ENCODE results near the gene TBC1D8. TPM values are rescaled to one million over a fixed set of nuclear protein-coding genes. Genes with fewer than 3 reads are reported as not detected.
"Not testable (repeated sequence)": the region's sequence is repeated elsewhere in the genome, so short reads cannot be mapped to it uniquely, and the experiment has no call there.

TBC1D8 gene
- total RNA-seq, 1 experiment from 2014 or later: 51.7 TPM

GRCh38 chr2:101173707-101174295 lies 22.6 kb upstream of the TBC1D8 start (continued):
- no peak for TF ChIP-seq ATF6 (CRISPR knock-in tag; IDR thresholded peaks at IDR 0.05)
- no peak for TF ChIP-seq ZNF281 (CRISPR knock-in tag; IDR thresholded peaks at IDR 0.05)

GRCh38 chr2:101169822-101170221 lies 18.6 kb upstream of the TBC1D8 start:
- Mint-ChIP-seq H3K9me3 (peaks cover 74% of the 10 kb centered on the region), H3K36me3 (peaks cover 67% of the 10 kb centered on the region)
- POLR2A ChIA-PET; H3K27me3 Mint-ChIP-seq (ENCODE audit: low read depth); DNase-seq (ENCODE audit: low spot score); H3K4me3 Mint-ChIP-seq; CTCF ChIA-PET; H3K4me1 Mint-ChIP-seq; H3K27ac Mint-ChIP-seq; ATAC-seq: not testable (repeated sequence)

GRCh38 chr2:101168706-101169105 lies 17.5 kb upstream of the TBC1D8 start:
- no peak overlapping the region for H3K27ac Mint-ChIP-seq
- no peak for DNase-seq (ENCODE audit: low spot score)
- ATAC-seq: no peak
- peaks cover 74% of the 10 kb centered on the region for H3K9me3 Mint-ChIP-seq
- CTCF ChIA-PET: no interaction called here
- TF ChIP-seq TCF7 (CRISPR knock-in tag; IDR thresholded peaks at IDR 0.05; ENCODE audit: low read depth) (no peak), ZNF416 (CRISPR knock-in tag; IDR thresholded peaks at IDR 0.05) (no peak), ATF6 (CRISPR knock-in tag; IDR thresholded peaks at IDR 0.05) (no peak), EMX1 (CRISPR knock-in tag; IDR thresholded peaks at IDR 0.05) (no peak)
- H3K4me1 Mint-ChIP-seq: no peaks in the 10 kb centered on the region
- H3K27me3 Mint-ChIP-seq (ENCODE audit: low read depth): peaks cover 5% of the 10 kb centered on the region; the same call in 1 of the 2 replicates
- no peak overlapping the region for H3K4me3 Mint-ChIP-seq
- peaks cover 68% of the 10 kb centered on the region for H3K36me3 Mint-ChIP-seq
- POLR2A ChIA-PET: interaction anchor here (0.6 kb wide), 1 partner anchor 16 kb away, joined by 4 read pairs; no protein-coding TSS in a partner anchor

- POLR2A ChIA-PET; CTCF ChIA-PET; ATAC-seq; H3K27ac Mint-ChIP-seq; H3K27me3 Mint-ChIP-seq (ENCODE audit: low read depth); H3K4me1 Mint-ChIP-seq; H3K4me3 Mint-ChIP-seq; DNase-seq (ENCODE audit: low spot score): not testable (repeated sequence)
- Mint-ChIP-seq H3K9me3 (peaks cover 72% of the 10 kb centered on the region), H3K36me3 (peaks cover 70% of the 10 kb centered on the region)
These were observed 16.4 kb upstream of the TBC1D8 start for GRCh38 chr2:101167532-101167931.

GRCh38 chr2:101164021-101164420 lies 12.8 kb upstream of the TBC1D8 start:
- Mint-ChIP-seq H3K27me3 (ENCODE audit: low read depth) (no peaks in the 10 kb centered on the region), H3K9me3 (peaks cover 43% of the 10 kb centered on the region), H3K36me3 (peaks cover 43% of the 10 kb centered on the region), H3K27ac (no peak overlapping the region; the same call in 1 of the 2 replicates), H3K4me3 (no peak overlapping the region), H3K4me1 (peaks cover 23% of the 10 kb centered on the region)
- no peak for DNase-seq (ENCODE audit: low spot score)
- POLR2A ChIA-PET: interaction anchor here (0.6 to 0.8 kb wide), 2 partner anchors 69 to 1506 kb away, joined by 3 to 4 read pairs; no protein-coding TSS in a partner anchor
- no peak for ATAC-seq
- CTCF ChIA-PET: interaction anchor here (2.0 to 2.1 kb wide), 2 partner anchors 25 to 54 kb away, joined by 6 read pairs; no protein-coding TSS in a partner anchor
- TF ChIP-seq CDX4 (CRISPR knock-in tag; IDR thresholded peaks at IDR 0.05; ENCODE audit: borderline replicate concordance) (no peak), IRF2 (CRISPR knock-in tag; IDR thresholded peaks at IDR 0.05; ENCODE audit: borderline replicate concordance, low read depth) (no peak), CBFB (CRISPR knock-in tag; IDR thresholded peaks at IDR 0.05; ENCODE audit: low read depth) (no peak), PREB (CRISPR knock-in tag; IDR thresholded peaks at IDR 0.05; ENCODE audit: borderline replicate concordance) (no peak), USF2 (CRISPR knock-in tag; IDR thresholded peaks at IDR 0.05) (no peak), GRHL2 (CRISPR knock-in tag; IDR thresholded peaks at IDR 0.05; ENCODE audit: insufficient replicate concordance, severe bottlenecking) (no peak), JAZF1 (CRISPR knock-in tag; IDR thresholded peaks at IDR 0.05) (no peak), PRRX2 (CRISPR knock-in tag; IDR thresholded peaks at IDR 0.05) (no peak), E2F4 (CRISPR knock-in tag; IDR thresholded peaks at IDR 0.05; ENCODE audit: borderline replicate concordance, low read depth) (no peak)
